ENCODE results near the gene ZNF48.

The ZNF48 gene

DNA sequence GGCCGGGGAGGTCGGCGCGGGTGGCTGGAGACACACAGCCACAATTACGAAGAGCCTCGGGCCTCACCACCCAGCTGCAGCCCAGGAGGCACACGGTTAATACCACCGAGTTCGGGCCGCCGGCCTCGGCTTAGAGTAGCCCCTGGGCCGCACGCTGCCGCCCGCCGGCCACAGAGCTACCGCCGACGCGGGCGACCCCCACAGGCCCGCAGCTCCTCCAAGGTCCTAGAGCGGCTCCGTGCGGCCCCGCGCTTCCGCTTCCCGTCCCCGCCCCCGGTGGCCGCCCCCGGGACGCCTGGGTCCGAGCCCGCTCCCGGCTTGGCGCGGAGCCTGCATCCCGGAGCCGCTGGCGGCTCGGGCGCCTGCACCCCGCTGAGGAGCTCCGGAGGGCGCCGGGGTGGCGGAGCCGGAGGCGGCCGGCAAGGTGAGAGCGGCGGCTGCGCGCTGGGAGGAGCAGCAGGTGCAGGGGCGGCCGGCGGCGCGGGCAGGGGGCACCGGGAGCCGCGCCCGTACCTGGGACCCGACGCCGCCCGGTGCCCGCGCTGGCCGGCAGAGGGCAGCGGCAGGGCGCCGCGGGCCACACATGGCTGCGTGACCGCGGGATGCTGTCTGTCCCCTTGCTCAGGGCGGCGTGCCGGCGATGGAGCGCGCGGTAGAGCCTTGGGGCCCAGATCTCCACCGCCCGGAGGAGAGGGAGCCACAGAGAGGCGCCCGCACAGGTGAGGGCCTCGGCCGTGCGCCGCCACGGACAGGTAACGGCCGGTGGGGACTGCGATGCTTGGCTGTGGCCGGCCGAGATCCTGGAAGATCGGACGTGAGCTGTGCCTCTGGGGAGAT lies at the start of gene ZNF48:
TSS of gene ZNF48 (plus strand) at position 266 of the 837 bp plus-strand sequence. CDS start at position 641, 375 bp downstream.
- DNase-seq: peak; percentile 62

DNA sequence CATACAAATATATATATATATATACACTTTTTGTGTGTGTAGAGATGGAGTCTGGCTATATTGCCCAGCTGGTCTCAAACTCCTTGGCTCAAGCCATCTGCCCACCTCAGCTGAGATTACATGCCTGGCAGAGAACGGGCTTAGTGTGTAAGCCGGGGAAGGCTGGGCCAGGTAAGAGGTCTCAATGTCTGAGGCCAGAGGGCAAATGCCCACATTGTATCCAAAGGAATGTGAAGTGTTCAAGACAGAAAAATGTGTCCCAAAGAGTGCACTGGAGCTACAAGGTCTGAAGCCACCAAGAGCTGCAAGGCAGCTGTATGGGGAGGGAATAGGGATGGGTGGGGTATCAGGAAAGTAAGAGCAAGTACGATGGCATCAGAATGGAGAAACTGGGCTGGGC lies 48.9 kb upstream of the ZNF48 start:
- no peak for DNase-seq

DNA sequence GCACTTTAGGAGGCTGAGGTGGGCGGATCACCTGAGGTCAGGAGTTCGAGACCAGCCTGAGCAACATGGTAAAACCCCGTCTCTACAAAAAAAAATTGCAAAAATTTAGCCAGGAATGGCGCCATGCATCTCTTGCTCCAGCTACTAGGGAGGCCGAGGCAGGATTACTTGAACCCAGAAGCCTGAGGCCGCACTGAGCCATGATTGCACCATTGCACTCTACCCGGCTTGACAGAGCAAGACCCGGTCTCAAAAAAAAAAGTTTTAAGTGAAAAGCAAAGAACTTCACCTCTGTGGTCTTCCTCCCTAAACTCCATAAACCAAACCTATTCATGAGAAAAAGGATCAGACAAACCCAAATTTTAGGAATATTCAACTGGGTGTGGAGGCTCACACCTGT lies 47.1 kb upstream of the ZNF48 start:
- no peak for DNase-seq

DNA sequence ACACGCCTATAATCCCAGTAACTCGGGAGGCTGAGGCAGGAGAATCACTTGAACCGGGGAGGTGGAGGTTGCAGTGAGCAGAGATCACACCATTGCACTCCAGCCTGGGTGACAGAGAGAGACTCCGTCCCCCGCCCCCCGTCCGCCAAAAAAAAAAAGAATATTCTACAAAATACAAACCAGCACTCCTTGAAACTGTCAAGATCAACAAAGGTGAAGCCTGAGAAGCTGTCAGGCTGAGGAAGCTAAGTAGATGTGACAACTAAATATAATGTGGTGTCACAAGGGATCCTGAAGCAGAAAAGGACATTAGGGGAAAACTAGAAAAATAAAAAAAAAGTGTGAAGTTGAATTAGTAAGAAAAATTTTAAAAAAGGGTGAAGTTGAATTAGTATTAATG lies 46.3 kb upstream of the ZNF48 start:
- DNase-seq: no peak

GRCh38 chr16:30349675-30350074 lies 45.5 kb upstream of the ZNF48 start:
- DNase-seq: no peak

- peak; percentile 47 for DNase-seq
Observed at GRCh38 chr16:30350134-30350871, 44.9 kb upstream of the ZNF48 start.

DNA sequence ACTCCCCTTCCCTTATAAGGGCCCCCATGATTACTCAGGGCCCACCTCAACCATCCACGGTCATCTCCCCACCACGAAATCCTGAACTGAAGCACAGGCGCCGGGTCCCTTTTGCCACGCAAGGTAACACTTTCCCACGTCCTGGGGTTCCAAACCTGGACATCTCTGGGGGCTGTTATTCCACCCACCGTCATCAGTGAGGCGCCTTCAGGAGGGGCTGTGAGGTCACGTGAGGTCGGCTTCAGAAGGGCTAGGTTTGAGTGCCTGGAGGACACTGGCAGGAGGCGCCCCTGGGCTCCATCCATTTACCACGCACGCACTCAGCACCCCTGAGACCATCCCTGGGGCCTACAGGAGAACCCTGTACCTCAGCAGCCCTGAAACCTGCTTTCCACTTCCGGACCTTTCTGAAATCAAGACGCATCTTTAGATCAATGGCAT lies 44.2 kb upstream of the ZNF48 start:
- DNase-seq: no peak

GRCh38 chr16:30351586-30352419 lies 43.4 kb upstream of the ZNF48 start:
- no peak for DNase-seq

- DNase-seq: no peak
Observed at GRCh38 chr16:30352488-30353401, 42.5 kb upstream of the ZNF48 start.

DNA sequence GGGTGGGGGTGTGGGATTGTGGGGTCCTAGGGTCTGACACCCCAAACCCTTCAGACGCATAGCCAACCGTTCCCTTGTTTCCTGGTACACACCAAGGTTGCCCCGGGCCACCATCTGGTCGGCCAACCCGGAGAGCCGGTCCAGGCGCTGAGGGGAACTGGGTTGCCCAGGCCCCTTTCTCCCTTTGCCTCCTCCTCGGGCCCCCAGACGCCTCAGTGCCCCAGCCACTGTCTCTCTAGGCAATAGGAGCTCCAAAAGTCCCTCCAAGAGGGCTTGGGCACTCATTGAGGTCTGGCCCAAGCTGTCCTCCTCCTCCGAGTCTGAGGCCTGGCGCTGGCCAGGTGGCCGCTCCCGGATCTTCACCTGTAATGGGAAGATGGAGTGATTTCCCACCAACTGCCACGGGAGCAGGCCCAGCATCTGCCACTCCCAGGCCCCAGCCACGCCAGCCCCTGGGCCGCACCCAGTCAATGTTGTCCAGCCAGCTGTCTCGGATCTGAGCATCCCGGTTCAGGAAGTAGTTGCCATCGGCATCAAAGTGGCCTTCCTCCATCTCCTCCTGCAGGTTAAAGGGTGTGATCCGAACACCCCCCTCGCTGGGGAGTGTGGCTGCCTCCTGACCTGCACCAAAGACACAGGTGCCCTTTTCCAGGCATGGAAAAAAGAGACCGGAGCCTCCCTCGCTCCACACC lies 41.6 kb upstream of the ZNF48 start:
- no peak for DNase-seq

GRCh38 chr16:30354423-30355143 lies 40.6 kb upstream of the ZNF48 start:
- DNase-seq: no peak

DNA sequence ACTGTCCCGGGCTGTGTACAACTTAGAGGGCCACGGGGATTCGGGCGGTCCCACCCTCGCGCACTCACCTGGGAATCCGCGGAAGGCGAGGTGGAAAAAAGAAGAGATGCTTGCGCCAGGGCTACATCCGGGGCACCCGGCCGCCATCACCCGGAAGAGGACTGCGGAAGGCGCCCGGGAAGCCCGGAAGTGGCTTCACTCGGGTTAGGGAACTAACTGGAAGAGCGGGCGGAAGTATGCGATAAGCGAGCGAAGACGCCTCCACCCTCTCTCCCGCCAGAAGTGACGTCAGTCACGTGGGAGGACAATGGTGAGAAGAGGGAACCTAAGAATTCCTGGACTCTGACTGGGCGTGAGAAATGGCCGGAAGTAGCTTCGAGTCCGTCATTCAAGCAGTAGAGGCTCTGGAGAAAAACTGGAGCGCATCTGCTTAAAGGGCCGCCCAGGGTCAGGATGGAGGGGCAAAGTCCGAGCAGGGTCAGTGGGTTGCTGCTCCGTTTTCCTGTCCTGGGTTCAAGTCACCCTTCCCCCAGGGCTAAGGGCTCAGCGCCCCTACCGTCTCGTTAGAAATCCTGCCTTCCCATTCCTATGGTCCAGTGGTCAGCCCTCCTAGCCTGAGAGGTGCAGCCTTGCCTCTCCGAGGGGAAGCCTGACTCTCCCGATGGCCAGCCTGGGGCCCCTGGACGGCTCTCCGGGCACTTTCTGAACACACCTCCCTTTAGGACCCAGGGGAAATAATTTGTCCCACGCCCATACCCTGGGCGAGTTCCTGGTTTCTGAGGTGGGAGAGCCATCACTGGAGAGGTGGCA lies 39.9 kb upstream of the ZNF48 start, which contains the start of gene CD2BP2:
TSS of gene CD2BP2 (minus strand) at position 165 of the 810 bp plus-strand sequence. CDS start 627 bp downstream, outside the sequence.
- DNase-seq: peak; percentile 91

DNA sequence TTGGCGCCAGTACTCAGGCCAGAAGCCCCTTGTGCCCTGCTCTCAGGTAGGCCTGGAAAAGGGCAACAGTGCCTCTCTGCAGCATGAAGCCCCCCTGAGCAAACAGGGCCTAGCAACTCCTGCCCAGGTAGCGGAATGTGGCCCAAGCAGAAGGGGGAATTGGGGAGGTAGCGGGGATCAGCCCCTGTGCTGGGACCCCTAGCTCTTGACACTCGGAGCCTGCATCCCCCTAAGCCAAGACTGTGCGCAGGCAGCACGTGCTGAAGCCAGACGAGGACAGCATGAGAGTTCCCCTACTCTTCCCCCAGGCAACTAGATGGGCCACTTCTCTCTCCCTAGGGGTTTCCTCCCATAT lies 39.3 kb upstream of the ZNF48 start:
- no peak for DNase-seq

DNA sequence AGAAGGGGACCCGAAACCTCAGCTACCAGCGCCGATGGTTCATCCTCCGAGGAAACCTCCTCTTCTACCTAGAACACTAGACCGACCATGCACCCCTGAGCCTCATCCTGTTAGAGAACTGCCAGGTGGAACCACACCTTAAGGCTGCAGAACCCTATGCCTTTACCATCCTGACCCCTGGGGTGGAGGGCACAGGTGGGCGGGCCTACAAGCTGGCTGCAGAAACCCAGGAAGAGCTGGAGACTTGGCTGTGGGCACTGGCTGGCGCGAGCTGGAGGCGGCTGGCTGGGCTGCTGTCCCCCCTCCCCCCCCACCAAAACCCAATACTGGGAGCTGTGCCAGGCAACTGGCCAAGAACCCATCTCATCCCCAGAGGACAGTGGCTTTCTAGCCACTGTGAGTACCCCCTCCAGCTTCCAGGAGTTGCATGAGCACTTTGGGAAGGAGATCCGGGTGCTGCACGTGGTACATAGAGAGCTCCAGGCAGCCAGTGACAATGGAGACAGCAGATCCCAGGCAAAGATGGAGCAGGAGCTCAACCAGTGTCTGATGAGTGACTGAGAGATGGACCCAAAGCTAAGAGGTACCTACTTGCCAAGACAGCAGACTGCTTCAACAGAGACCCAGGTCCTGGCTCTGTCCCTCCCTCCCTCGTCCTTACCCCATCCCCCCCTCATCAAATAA lies 38.7 kb upstream of the ZNF48 start:
- DNase-seq: no peak

DNA sequence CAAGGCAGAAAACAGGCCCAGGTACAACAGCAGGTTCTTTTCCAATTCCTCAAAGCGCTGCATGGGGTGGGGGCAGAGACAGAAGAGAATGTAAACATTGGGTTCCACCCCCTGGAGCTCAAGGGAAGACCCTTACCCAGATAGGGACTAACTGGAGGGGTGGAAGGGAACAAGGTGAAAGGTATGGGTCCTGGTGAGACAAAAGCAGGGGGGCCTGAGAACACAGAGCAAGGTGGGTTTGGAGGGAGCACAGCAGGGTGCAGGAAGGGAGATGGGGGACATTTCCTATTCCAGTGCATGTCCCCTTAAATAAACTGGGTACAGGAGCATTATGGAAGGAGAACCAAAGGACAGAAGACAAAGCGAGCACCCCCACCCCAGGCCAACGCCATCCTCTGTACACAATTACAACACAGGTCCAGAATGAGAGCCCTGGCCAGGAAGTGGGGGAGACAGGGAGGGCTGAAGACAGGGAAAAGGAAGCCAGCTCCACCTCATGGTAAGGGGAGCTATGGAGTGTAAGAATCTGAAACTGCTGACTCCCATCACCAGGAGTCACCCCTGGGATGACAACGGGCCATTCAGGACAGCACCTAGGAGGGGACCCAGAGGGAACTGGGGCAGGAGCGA lies 38.0 kb upstream of the ZNF48 start:
- no peak for DNase-seq

DNA sequence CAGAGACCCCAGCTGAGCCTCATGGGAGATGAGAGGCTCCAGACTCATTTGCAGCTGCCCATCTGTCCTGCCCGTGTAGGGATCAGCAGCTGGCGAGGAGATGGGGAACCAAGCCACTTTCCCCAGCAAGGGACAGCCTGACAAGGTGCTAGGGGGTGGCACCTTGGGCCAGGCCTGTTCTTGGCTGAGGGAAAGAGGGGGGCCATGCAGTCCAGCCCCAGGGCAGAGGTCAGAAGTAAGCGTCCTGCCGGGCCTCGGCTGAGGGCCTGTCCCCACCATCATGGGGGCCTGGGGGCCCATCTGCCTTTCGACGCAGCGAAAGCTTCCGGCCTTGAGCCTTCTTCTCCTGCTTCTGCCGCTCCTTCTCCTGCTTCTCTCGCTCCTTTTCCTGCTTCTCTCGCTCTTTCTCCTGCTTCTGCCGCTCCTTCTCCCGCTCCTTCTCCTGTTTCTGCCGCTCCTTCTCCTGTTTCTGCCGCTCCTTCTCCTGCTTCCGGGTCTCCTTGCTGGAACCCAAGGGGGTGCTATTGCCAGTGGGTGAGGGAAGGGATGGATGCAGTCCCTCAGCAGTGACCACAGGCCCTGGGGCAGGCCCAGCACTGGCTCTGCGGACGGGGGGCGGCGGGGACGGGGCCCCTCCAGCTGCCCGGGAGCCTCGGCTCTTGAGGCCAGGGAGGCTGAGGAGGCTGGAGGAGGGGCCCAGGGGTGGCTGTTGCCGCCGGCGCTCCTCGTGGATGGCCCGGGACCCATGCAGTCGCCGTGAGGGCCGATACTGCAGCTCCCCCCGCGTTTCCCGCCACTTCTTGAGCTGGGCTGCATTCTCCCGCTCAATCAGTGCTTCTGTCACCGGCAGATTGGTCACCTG lies 37.3 kb upstream of the ZNF48 start:
- no peak for DNase-seq

GRCh38 chr16:30358577-30358936 lies 36.7 kb upstream of the ZNF48 start:
- DNase-seq: no peak

Measured in CD4-positive, alpha-beta T cell treated with Interleukin-21 for 1 hour (primary cell).